ENCODE measurements around the gene MS4A3. TPM values are rescaled to one million over a fixed set of nuclear protein-coding genes. Genes with fewer than 3 reads are reported as not detected.
"Not testable (repeated sequence)": the region's sequence is repeated elsewhere in the genome, so short reads cannot be mapped to it uniquely, and the experiment has no call there.

The MS4A3 gene
- polyA plus RNA-seq, 6 donors from 2014 or later, result 0.57 TPM; not detected in 5

DNA sequence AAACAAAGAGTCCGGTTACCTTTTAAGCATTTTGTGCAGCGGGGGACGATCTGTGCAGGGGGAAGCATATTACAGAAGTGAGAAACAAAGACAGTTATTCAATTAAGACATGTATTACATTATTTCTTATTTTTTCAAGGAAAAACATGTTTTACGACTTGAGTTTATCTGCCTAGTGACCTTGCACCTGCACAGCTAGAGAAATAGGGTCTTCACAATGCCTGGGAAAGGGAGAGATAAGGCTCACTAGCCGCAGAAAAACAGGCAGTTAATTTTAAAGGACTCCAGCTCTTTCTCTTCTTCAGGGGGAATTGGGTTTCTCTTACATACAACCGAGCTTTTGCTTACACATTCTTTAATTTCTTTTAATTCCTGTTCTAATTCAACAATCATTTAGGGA lies 15.2 kb downstream of the MS4A3 start:
- ATAC-seq (ENCODE audit: low read depth in 2 of 2); H3K4me1 Mint-ChIP-seq; DNase-seq; H3K9me3 Mint-ChIP-seq; H3K27ac Mint-ChIP-seq; H3K36me3 Mint-ChIP-seq; H3K4me3 Mint-ChIP-seq: not testable (repeated sequence)
- peaks cover 5 to 19% (median 10%) of the 10 kb centered on the region in 3 donors for H3K27me3 Mint-ChIP-seq

DNA sequence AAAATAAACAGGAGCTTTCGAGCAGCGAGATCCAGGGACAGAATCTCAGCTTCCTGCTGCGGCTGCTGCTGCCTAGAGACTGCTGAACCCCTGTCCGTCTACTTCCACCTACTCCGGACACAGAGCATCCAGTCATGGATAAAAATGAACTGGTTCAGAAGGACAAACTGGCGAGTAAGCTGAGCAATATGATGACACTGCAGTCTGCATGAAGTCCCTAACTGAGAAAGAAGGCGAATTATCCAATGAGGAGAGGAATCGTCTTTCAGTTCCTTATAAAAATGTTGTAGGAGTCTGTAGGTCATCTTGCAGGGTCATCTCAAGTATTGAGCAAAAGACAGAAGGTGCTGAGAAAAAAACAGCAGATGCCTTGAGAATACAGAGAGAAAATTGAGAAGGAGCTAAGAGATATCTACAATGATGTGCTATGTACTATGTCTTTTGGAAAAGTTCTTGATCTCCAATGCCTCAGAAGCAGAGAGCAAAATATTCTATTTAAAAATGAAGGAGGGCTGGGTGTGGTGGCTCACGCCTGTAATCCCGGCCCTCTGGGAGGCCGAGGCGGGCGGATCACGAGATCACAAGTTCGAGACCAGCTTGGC lies 20.9 kb downstream of the MS4A3 start:
- Mint-ChIP-seq H3K27me3 (peaks cover 4 to 9% (median 8%) of the 10 kb centered on the region in 3 donors), H3K4me3 (no peak overlapping the region), H3K4me1 (no peaks in the 10 kb centered on the region), H3K9me3 (peaks cover 0 to 33% (median 18%) of the 10 kb centered on the region in 7 donors), H3K36me3 (peaks cover 0 to 8% of the 10 kb centered on the region in 2 donors), H3K27ac (no peak overlapping the region)
- no peak for ATAC-seq (ENCODE audit: low read depth in 2 of 2)
- no peak for DNase-seq

DNA sequence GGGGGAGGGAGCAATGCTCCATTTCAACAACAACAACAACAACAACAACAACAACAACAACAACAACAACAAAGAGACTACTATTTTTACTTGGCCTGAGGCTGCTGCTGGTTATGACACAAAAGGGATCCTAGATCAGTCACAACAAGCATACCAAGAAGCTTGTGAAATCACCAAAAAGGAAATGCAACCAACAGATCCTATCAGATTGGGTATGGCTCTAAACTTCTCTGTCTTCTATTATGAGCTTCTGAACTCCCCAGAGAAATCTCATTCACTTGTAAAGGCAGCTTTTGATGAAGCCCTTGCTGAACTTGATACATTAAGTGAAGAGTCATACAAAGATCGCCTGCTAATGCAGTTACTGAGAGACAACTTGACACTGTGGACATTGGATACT lies 21.5 kb downstream of the MS4A3 start:
- no peak for ATAC-seq (ENCODE audit: low read depth in 2 of 2)
- no peak for DNase-seq

DNA sequence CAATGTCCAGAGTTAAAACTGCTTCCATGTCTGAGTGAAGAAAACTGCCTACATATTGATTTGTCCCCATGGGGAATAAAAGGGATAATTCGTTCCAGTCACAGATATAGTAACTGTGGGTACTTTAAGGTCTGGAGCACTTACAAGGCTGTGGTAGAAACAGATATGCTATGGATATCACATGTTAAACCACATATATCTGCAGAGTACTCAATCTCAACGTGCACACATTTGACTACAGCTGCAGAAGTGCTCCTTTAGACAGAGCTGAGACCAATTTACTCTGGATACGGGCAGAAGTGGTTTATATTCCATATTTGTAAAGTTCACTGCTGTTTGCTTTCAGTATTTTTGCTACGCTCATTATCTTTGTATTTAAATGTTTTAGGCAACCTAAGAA lies 22.3 kb downstream of the MS4A3 start:
- Mint-ChIP-seq H3K27ac (no peak overlapping the region), H3K4me1 (no peaks in the 10 kb centered on the region), H3K9me3 (peaks cover 0 to 35% (median 18%) of the 10 kb centered on the region in 7 donors), H3K36me3 (peaks cover 0 to 8% of the 10 kb centered on the region in 2 donors), H3K4me3 (no peak overlapping the region), H3K27me3 (peaks cover 4 to 8% (median 5%) of the 10 kb centered on the region in 3 donors)
- ATAC-seq (ENCODE audit: low read depth in 2 of 2) (no peak), DNase-seq (no peak)

More for the DNA sequence above, 21.5 kb downstream of the MS4A3 start:
- H3K9me3 Mint-ChIP-seq, result peaks cover 0 to 35% (median 18%) of the 10 kb centered on the region in 7 donors
- H3K27me3 Mint-ChIP-seq, result peaks cover 4 to 9% (median 8%) of the 10 kb centered on the region in 3 donors
- no peak overlapping the region for H3K4me3 Mint-ChIP-seq
- no peak overlapping the region for H3K27ac Mint-ChIP-seq
- H3K4me1 Mint-ChIP-seq, result no peaks in the 10 kb centered on the region
- peaks cover 0 to 8% of the 10 kb centered on the region in 2 donors for H3K36me3 Mint-ChIP-seq

DNA sequence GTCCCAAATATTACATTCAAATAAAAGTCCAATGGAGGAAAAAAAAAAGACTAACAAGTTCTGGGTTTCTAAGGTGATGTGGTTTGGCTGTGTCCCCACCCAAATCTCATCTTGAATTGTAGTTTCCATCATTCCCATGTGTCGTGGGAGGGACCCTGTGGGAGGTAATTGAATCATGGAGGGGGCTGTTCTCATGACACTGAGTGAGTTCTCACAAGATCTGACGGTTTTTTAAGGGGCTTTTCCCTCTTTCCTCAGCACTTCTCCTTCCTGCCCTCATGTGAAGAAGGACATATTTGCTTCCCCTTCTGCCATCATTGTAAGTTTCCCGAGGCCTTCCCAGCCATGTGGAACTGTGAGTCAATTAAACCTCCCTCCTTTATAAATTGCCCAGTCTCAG lies 24.1 kb downstream of the MS4A3 start:
- peaks cover 0 to 8% of the 10 kb centered on the region in 2 donors for H3K36me3 Mint-ChIP-seq
- ATAC-seq (ENCODE audit: low read depth in 2 of 2) (no peak), DNase-seq (no peak)
- no peak overlapping the region for H3K4me3 Mint-ChIP-seq
- H3K27me3 Mint-ChIP-seq, result peaks cover 0 to 24% (median 10%) of the 10 kb centered on the region in 3 donors
- H3K27ac Mint-ChIP-seq, result peak overlapping the region in 1 of 6 donors; percentile 49
- H3K9me3 Mint-ChIP-seq, result peaks cover 0 to 35% (median 18%) of the 10 kb centered on the region in 7 donors
- peaks cover 0 to under 1% (median 0%) of the 10 kb centered on the region in 3 donors for H3K4me1 Mint-ChIP-seq

DNA sequence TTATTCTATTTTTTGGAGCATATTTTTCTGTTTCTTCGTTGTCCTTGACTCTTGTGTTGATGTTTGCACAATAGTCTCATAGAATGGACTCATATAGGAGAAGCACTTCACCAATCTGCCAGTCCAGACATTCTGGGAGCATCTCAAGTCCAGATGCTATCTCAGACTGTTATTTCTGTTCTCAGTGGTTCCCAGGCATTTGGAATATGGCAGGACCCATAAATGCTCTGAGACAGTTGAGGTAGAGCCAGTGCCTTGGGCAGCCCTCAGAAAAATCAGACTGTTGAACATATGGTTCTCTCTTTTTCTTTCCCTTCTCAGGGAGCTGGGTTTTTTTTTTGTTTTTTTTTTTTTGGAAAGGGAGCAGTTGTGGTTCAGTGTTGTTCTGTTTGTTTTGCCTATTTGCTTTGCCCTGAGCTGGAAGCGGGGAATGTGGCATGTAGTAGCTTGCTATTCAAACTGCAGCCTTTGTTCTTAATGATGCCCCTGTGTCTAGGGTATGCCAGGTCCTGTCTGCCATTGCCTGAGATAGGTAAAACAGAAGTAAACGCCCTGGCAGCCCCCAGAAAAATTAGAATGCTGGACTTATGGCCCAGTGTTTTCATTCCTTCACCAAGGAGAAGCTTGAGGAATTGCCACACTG lies 28.3 kb downstream of the MS4A3 start:
- Mint-ChIP-seq H3K4me1 (peaks cover 0 to 6% (median 0%) of the 10 kb centered on the region in 3 donors), H3K36me3 (no peaks in the 10 kb centered on the region), H3K27ac (no peak overlapping the region), H3K27me3 (peaks cover 4 to 41% (median 17%) of the 10 kb centered on the region in 3 donors), H3K4me3 (no peak overlapping the region), H3K9me3 (peaks cover 0 to 16% (median 6%) of the 10 kb centered on the region in 7 donors)
- ATAC-seq (ENCODE audit: low read depth in 2 of 2) (no peak), DNase-seq (no peak)

DNA sequence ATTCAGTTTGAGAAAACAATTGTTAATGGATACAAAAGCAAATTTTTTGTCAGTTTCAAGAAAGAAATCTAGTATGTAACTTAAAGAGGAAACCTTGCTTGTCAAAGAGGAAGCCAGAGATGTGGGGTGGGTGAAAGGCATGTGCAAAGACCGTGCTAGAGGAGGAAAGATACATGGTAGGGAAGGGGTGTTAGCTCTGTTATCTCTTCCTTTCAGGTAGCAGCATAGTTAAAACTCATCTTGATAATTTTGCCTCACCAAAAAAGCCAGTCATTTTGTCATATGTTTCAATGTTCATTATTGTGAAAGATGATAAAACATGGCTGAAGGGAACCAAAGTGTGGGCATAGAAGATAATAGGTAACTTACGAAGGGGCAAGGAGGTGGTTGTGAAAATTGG lies 29.4 kb downstream of the MS4A3 start:
- Mint-ChIP-seq H3K27me3 (peaks cover 5 to 44% (median 13%) of the 10 kb centered on the region in 3 donors), H3K4me1 (peaks cover 0 to 6% (median 0%) of the 10 kb centered on the region in 3 donors), H3K27ac (no peak overlapping the region), H3K36me3 (no peaks in the 10 kb centered on the region), H3K9me3 (peaks cover 0 to 11% (median 0%) of the 10 kb centered on the region in 7 donors), H3K4me3 (no peak overlapping the region)
- DNase-seq (no peak), ATAC-seq (ENCODE audit: low read depth in 2 of 2) (no peak)

DNA sequence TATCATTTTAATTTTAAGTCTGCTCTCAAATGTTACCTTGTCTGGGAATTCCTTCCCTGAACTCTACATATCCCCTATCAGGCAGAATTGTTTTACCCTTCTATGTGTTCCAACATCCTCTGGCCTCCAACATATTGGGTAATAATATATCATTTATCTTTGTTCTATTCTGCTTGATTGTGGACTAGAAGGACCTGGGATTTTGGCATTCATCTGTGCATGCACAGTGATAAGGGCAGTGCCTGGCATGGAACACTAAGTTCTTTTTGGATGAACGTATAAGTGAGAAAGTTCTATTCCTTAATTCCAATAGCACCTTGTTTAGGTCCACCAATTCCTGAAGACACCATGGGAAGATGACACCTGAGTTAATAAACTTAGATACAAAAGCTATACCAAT lies 30.8 kb downstream of the MS4A3 start:
- ATAC-seq (ENCODE audit: low read depth in 2 of 2), result no peak
- peaks cover 0 to 3% (median 0%) of the 10 kb centered on the region in 7 donors for H3K9me3 Mint-ChIP-seq
- no peak overlapping the region for H3K4me3 Mint-ChIP-seq
- H3K4me1 Mint-ChIP-seq, result peaks cover 0 to 6% (median 0%) of the 10 kb centered on the region in 3 donors
- H3K27ac Mint-ChIP-seq, result no peak overlapping the region
- H3K27me3 Mint-ChIP-seq, result peaks cover 5 to 44% (median 12%) of the 10 kb centered on the region in 3 donors
- DNase-seq, result no peak
- no peaks in the 10 kb centered on the region for H3K36me3 Mint-ChIP-seq

DNA sequence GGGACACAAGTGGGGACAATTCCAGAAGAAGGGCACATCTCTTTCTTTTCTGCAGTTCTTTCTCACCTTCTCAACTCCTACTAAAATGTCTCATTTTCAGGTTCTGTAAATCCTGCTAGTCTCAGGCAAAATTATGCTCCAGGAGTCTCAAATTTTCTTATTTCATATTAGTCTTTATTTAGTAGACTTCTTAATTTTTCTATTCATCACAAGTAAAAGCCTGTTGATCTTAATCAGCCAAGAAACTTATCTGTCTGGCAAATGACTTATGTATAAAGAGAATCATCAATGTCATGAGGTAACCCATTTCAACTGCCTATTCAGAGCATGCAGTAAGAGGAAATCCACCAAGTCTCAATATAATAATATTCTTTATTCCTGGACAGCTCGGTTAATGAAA lies 31.9 kb downstream of the MS4A3 start, which contains the start of gene MS4A2:
MS4A2 (plus strand) TSS at position 301 of the 400 bp plus-strand sequence. CDS start 102 bp downstream, outside the sequence.
- no peak for ATAC-seq (ENCODE audit: low read depth in 2 of 2)
- H3K27me3 Mint-ChIP-seq, result peaks cover 5 to 44% (median 12%) of the 10 kb centered on the region in 3 donors
- H3K9me3 Mint-ChIP-seq, result peaks cover 0 to 3% (median 0%) of the 10 kb centered on the region in 7 donors
- H3K4me3 Mint-ChIP-seq, result no peak within 1 kb of the TSS
- no peak within 1 kb of the TSS for H3K27ac Mint-ChIP-seq
- H3K36me3 Mint-ChIP-seq, result no peaks in the 10 kb centered on the region
- DNase-seq, result no peak
- H3K4me1 Mint-ChIP-seq, result peaks cover 0 to 6% (median 0%) of the 10 kb centered on the region in 3 donors

DNA sequence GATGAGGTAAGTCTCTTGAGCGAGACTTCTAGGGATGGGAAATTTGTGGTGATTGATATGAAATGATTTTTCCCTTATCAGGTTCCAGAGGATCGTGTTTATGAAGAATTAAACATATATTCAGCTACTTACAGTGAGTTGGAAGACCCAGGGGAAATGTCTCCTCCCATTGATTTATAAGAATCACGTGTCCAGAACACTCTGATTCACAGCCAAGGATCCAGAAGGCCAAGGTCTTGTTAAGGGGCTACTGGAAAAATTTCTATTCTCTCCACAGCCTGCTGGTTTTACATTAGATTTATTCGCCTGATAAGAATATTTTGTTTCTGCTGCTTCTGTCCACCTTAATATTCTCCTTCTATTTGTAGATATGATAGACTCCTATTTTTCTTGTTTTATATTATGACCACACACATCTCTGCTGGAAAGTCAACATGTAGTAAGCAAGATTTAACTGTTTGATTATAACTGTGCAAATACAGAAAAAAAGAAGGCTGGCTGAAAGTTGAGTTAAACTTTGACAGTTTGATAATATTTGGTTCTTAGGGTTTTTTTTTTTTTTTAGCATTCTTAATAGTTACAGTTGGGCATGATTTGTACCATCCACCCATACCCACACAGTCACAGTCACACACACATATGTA lies 39.1 kb downstream of the MS4A3 start:
- H3K36me3 Mint-ChIP-seq, result no peaks in the 10 kb centered on the region
- H3K27me3 Mint-ChIP-seq, result peaks cover 0 to 9% (median 4%) of the 10 kb centered on the region in 3 donors
- H3K27ac Mint-ChIP-seq, result no peak overlapping the region
- DNase-seq (no peak), ATAC-seq (ENCODE audit: low read depth in 2 of 2) (no peak)
- H3K9me3 Mint-ChIP-seq, result no peaks in the 10 kb centered on the region
- H3K4me3 Mint-ChIP-seq, result no peak overlapping the region
- H3K4me1 Mint-ChIP-seq, result peaks cover 0 to 14% (median 5%) of the 10 kb centered on the region in 3 donors

DNA sequence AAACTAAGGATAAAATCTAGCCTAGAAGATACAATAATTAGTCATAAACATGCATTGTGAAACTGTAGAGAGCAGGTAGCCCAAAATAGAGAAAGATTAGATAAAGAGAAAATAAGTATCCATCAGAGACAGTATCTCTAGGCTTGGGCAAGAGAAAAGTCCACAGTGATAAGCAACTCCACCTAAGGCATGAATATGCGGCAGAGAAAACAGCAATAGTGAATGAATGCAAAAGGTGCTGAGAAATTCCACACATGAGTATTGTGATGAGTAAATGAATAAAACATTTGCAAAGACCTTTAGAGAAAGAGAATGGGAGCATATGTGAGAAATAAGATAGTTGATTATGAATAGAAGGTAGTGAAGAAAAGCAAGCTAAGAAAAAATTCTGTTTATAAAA lies 40.7 kb downstream of the MS4A3 start:
- DNase-seq (no peak), ATAC-seq (ENCODE audit: low read depth in 2 of 2) (no peak)
- H3K27me3 Mint-ChIP-seq, result peaks cover 0 to 9% (median 4%) of the 10 kb centered on the region in 3 donors
- H3K27ac Mint-ChIP-seq, result no peak overlapping the region
- no peaks in the 10 kb centered on the region for H3K36me3 Mint-ChIP-seq
- no peak overlapping the region for H3K4me3 Mint-ChIP-seq
- H3K9me3 Mint-ChIP-seq, result no peaks in the 10 kb centered on the region
- peaks cover 12 to 29% (median 15%) of the 10 kb centered on the region in 3 donors for H3K4me1 Mint-ChIP-seq

DNA sequence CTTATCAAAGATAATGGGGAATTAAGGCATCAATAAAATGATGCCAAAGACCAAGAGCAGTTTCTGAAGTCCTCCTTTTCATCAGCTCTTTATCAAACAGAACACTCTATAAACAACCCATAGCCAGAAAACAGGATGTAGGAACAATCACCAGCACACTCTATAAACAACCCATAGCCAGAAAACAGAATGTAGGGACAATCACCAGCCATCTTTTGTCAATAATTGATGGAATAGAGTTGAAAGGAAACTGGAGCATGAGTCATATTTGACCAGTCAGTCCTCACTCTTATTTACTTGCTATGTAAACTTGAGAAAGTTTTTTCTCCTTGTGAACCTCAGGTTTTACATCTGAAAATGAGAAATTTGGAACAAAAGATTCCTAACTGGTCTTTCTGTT lies 42.0 kb downstream of the MS4A3 start:
- Mint-ChIP-seq H3K4me3 (no peak overlapping the region), H3K4me1 (peaks cover 12 to 31% (median 15%) of the 10 kb centered on the region in 3 donors), H3K27ac (no peak overlapping the region), H3K9me3 (no peaks in the 10 kb centered on the region), H3K27me3 (peaks cover 0 to 9% (median 4%) of the 10 kb centered on the region in 3 donors), H3K36me3 (no peaks in the 10 kb centered on the region)
- ATAC-seq (ENCODE audit: low read depth in 2 of 2) (no peak), DNase-seq (no peak)

DNA sequence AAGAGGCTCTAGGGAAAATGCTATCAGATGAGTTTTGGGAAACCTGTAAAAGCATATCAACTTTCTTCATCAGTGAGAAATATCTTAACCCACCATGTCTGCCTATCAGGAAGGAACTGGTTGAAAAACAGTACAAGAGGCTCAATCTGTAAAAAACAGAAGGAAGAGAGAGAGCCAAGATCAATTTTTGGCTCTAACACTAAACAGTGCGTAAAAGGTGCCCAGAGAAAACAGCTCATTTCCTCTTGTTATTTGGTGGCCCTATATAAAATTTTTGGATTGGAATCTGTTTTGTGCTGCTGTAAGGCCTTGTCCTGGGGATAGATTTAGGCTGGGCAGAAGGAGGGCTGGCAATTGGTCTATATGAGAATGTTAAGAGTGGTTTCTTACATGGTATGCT lies 44.1 kb downstream of the MS4A3 start:
- peak overlapping the region in 3 of 8 donors; percentile 20 to 48 (median 45) for H3K4me3 Mint-ChIP-seq
- peak overlapping the region in 1 of 6 donors; percentile 30 for H3K27ac Mint-ChIP-seq

More for the DNA sequence above, 44.1 kb downstream of the MS4A3 start:
- Mint-ChIP-seq H3K27me3 (no peaks in the 10 kb centered on the region), H3K4me1 (peaks cover 12 to 31% (median 15%) of the 10 kb centered on the region in 3 donors), H3K9me3 (no peaks in the 10 kb centered on the region), H3K36me3 (no peaks in the 10 kb centered on the region)
- DNase-seq (no peak), ATAC-seq (ENCODE audit: low read depth in 2 of 2) (no peak)
